Astrocyte (in vitro differentiated cells and primary cell): ENCODE measurements around the gene NOP10. TPM values are rescaled to one million over a fixed set of nuclear protein-coding genes. Genes with fewer than 3 reads are reported as not detected.
A peak's percentile ranks its signal among the peaks of the same experiment; 100 is the strongest.

Experiments used
- DNase-seq: peaks from one replicate; pipeline ENCODE4 v3.0.0-alpha.2; 2010; ENCODE audit warnings: low read depth
- FAIRE-seq: peaks from 2 replicates; lab custom pipeline; 2011; peaks lifted over from hg19 to GRCh38; lab: Jason Lieb, UNC
- H2AFZ ChIP-seq: 2 replicates; pipeline ENCODE4 v1.6.0; 2012; ENCODE audit warnings: low read depth, low read length, inconsistent platforms
- H3K27ac ChIP-seq: 2 replicates; pipeline ENCODE4 v1.5.1; 2011; ENCODE audit warnings: low read depth, low read length, inconsistent platforms
- H3K27me3 ChIP-seq: 2 replicates; pipeline ENCODE4 v1.6.0; 2011; ENCODE audit warnings: low read length, inconsistent platforms; ENCODE audit not compliant: insufficient read depth
- H3K36me3 ChIP-seq: 2 replicates; pipeline ENCODE4 v1.5.1; 2011; ENCODE audit warnings: low read length, inconsistent platforms; ENCODE audit not compliant: insufficient read depth
- H3K4me1 ChIP-seq: 2 replicates; pipeline ENCODE4 v1.5.1; 2011; ENCODE audit warnings: low read length, inconsistent platforms; ENCODE audit not compliant: insufficient read depth
- H3K4me2 ChIP-seq: 2 replicates; pipeline ENCODE4 v1.6.0; 2012; ENCODE audit warnings: low read length, inconsistent platforms
- H3K4me3 ChIP-seq: 2 replicates; pipeline ENCODE4 v1.5.1; 2011; ENCODE audit warnings: low read depth, mild to moderate bottlenecking, low read length, inconsistent platforms; ENCODE audit not compliant: insufficient read depth
- H3K79me2 ChIP-seq: 2 replicates; pipeline ENCODE4 v1.6.0; 2012; ENCODE audit warnings: mild to moderate bottlenecking, low read length, inconsistent platforms; ENCODE audit not compliant: insufficient read depth
- H3K9ac ChIP-seq: 2 replicates; pipeline ENCODE4 v1.6.0; 2012; ENCODE audit warnings: mild to moderate bottlenecking, low read length, inconsistent platforms
- H3K9me3 ChIP-seq: 2 replicates; pipeline ENCODE4 v1.5.1; 2012; ENCODE audit warnings: low read depth, mild to moderate bottlenecking, low read length, inconsistent platforms; ENCODE audit not compliant: insufficient read depth
- H4K20me1 ChIP-seq: 2 replicates; pipeline ENCODE4 v1.6.0; 2012; ENCODE audit warnings: low read length, inconsistent platforms; ENCODE audit not compliant: insufficient read depth
- H3K27ac Mint-ChIP-seq: one replicate; pipeline ENCODE4 v1.8.0; 2021; ENCODE audit warnings: mild to moderate bottlenecking, mixed read lengths; ENCODE audit not compliant: unreplicated experiment
- H3K27me3 Mint-ChIP-seq: one replicate; pipeline ENCODE4 v1.8.0; 2021; ENCODE audit warnings: low read depth, mixed read lengths; ENCODE audit not compliant: unreplicated experiment
- H3K36me3 Mint-ChIP-seq: one replicate; pipeline ENCODE4 v1.8.0; 2021; ENCODE audit warnings: low read depth, mixed read lengths; ENCODE audit not compliant: unreplicated experiment
- H3K4me1 Mint-ChIP-seq: one replicate; pipeline ENCODE4 v1.8.0; 2021; ENCODE audit warnings: low read depth, mixed read lengths; ENCODE audit not compliant: unreplicated experiment
- H3K4me3 Mint-ChIP-seq: one replicate; pipeline ENCODE4 v1.8.0; 2021; ENCODE audit warnings: mild to moderate bottlenecking, moderate library complexity, mixed read lengths; ENCODE audit not compliant: unreplicated experiment
- H3K9me3 Mint-ChIP-seq: one replicate; pipeline ENCODE4 v1.8.0; 2021; ENCODE audit warnings: mild to moderate bottlenecking, mixed read lengths; ENCODE audit not compliant: unreplicated experiment
- CTCF ChIP-seq: IDR thresholded peaks from 2 replicates; pipeline ENCODE4 v1.5.1; 2011; ENCODE audit warnings: low read depth, mild to moderate bottlenecking, inconsistent platforms, low read length, moderate library complexity; ENCODE audit not compliant: insufficient read depth
- EZH2 ChIP-seq: IDR thresholded peaks from 2 replicates; pipeline ENCODE4 v1.6.1; 2012; ENCODE audit warnings: mild to moderate bottlenecking, low read length, inconsistent platforms; ENCODE audit not compliant: insufficient read depth
- microRNA-seq: library from miRNA; unstranded; fragments of <30 nt; microRNA quantifications from one replicate; pipeline ENCODE4 v1.2.0, GENCODE V29; 2020
- total RNA-seq: library from RNA; stranded (reverse); gene quantifications from 2 replicates; pipeline ENCODE4 v1.2.1, GENCODE V29; 2021

NOP10 gene
- total RNA-seq, 1 donor from 2014 or later: 224 TPM

- Histone ChIP-seq H3K27ac (no peak overlapping the region), H3K4me2 (no peak overlapping the region), H3K4me3 (no peak overlapping the region), H3K9me3 (no peaks in the 10 kb centered on the region), H3K4me1 (no peaks in the 10 kb centered on the region), H3K9ac (no peak overlapping the region), H2AFZ (no peak overlapping the region), H3K36me3 (no peaks in the 10 kb centered on the region), H3K79me2 (no peaks in the 10 kb centered on the region), H3K27me3 (no peaks in the 10 kb centered on the region), H4K20me1 (no peaks in the 10 kb centered on the region)
- DNase-seq: peak; percentile 13
- Mint-ChIP-seq H3K36me3 (peaks cover 2% of the 10 kb centered on the region), H3K27ac (no peak overlapping the region), H3K27me3 (no peaks in the 10 kb centered on the region), H3K9me3 (no peaks in the 10 kb centered on the region), H3K4me3 (no peak overlapping the region), H3K4me1 (no peaks in the 10 kb centered on the region)
- no peak for FAIRE-seq
- TF ChIP-seq EZH2 (no peak), CTCF (no peak)
Observed at GRCh38 chr15:34297059-34297458, 45.9 kb downstream of the NOP10 start.

GRCh38 chr15:34292621-34293020 is 50.3 kb downstream of the NOP10 start:
- Mint-ChIP-seq H3K4me1 (no peaks in the 10 kb centered on the region), H3K27ac (no peak overlapping the region), H3K9me3 (no peaks in the 10 kb centered on the region), H3K27me3 (no peaks in the 10 kb centered on the region), H3K36me3 (peaks cover 12% of the 10 kb centered on the region), H3K4me3 (no peak overlapping the region)
- no peaks in the 10 kb centered on the region for H4K20me1 ChIP-seq
- H3K27ac ChIP-seq: no peak overlapping the region
- no peaks in the 10 kb centered on the region for H3K9me3 ChIP-seq
- TF ChIP-seq CTCF (no peak), EZH2 (no peak)
- H2AFZ ChIP-seq: no peak overlapping the region
- no peak overlapping the region for H3K9ac ChIP-seq
- DNase-seq: no peak
- no peaks in the 10 kb centered on the region for H3K27me3 ChIP-seq
- H3K4me1 ChIP-seq: no peaks in the 10 kb centered on the region
- H3K36me3 ChIP-seq: no peaks in the 10 kb centered on the region
- no peak overlapping the region for H3K4me2 ChIP-seq
- no peaks in the 10 kb centered on the region for H3K79me2 ChIP-seq
- FAIRE-seq: no peak
- no peak overlapping the region for H3K4me3 ChIP-seq

Small RNAs within 50 kb of the gene (microRNA-seq; reads per million reads assigned to microRNA genes)
- gene MIR1233-1: not detected

Other genes starting within 250 kb of the NOP10 start
- gene EMC7, start 241.3 kb downstream of the NOP10 start, total RNA-seq: 120 and 157 TPM in 2 replicates
- gene PGBD4, start 241.1 kb downstream of the NOP10 start, total RNA-seq: 1.4 TPM in 2 replicates
- 45.7 and 54.6 TPM in 2 replicates for gene KATNBL1, start 133.0 kb downstream of the NOP10 start, total RNA-seq
- gene EMC4, start 118.1 kb downstream of the NOP10 start, total RNA-seq: 94.1 and 104 TPM in 2 replicates
- gene SLC12A6, start 5.4 kb downstream of the NOP10 start, total RNA-seq: 15.8 and 17.8 TPM in 2 replicates
- not detected in 2 replicates for gene NUTM1, start 179 bp upstream of the NOP10 start, total RNA-seq
- 44.4 TPM in 2 replicates for gene LPCAT4, start 24.1 kb upstream of the NOP10 start, total RNA-seq
- 50.2 and 62.8 TPM in 2 replicates for gene GOLGA8A, start 94.7 kb upstream of the NOP10 start, total RNA-seq
- 55.8 and 61.6 TPM in 2 replicates for gene GOLGA8B, start 240.5 kb upstream of the NOP10 start, total RNA-seq